RWPE2 (cell line): ENCODE measurements around the gene SYNE3.

Experiments used
- ATAC-seq: fragments of 200-7000 bp; cut with Tn5 transposase; 3 replicates; pipeline ENCODE4 v1.9.1; 2021; ENCODE audit warnings: low read depth
- DNase-seq: peaks from one replicate; pipeline ENCODE4 v3.0.0-alpha.2; 2020; ENCODE audit warnings: low spot score
- H3K27ac ChIP-seq: fragments of 450-650 bp; 2 replicates; pipeline ENCODE4 v1.5.1; 2017; ENCODE audit warnings: mild to moderate bottlenecking; ENCODE audit not compliant: poor library complexity, severe bottlenecking
- H3K27me3 ChIP-seq: fragments of 250-450 bp; sonication (Bioruptor Pico); 2 replicates; pipeline ENCODE4 v1.5.1; 2021; ENCODE audit warnings: mild to moderate bottlenecking, moderate library complexity; ENCODE audit not compliant: insufficient read depth, poor library complexity, severe bottlenecking
- H3K36me3 ChIP-seq: fragments of 250-450 bp; sonication (Bioruptor Pico); 2 replicates; pipeline ENCODE4 v1.5.1; 2020; ENCODE audit warnings: low read depth, mild to moderate bottlenecking, moderate library complexity
- H3K4me1 ChIP-seq: fragments of 250-450 bp; sonication (Bioruptor Pico); 2 replicates; pipeline ENCODE4 v1.5.1; 2021; ENCODE audit warnings: mild to moderate bottlenecking, moderate library complexity; ENCODE audit not compliant: insufficient read depth, poor library complexity, severe bottlenecking
- H3K4me3 ChIP-seq: fragments of 250-450 bp; sonication (Bioruptor Pico); 2 replicates; pipeline ENCODE4 v1.5.1; 2021; ENCODE audit warnings: mild to moderate bottlenecking, moderate library complexity; ENCODE audit not compliant: severe bottlenecking
- H3K9me3 ChIP-seq: fragments of 250-450 bp; sonication (Bioruptor Pico); 2 replicates; pipeline ENCODE4 v1.5.1; 2021; ENCODE audit warnings: mild to moderate bottlenecking, moderate library complexity; ENCODE audit not compliant: severe bottlenecking
- CTCF ChIP-seq: fragments of 450-650 bp; IDR thresholded peaks from one replicate; pipeline ENCODE4 v1.5.1; 2017; ENCODE audit warnings: mild to moderate bottlenecking, moderate library complexity; ENCODE audit not compliant: poor library complexity, severe bottlenecking

SYNE3 gene

GRCh38 chr14:95496111-95496681 lies 20.3 kb downstream of the SYNE3 start:
- Histone ChIP-seq H3K4me3 (no peak overlapping the region), H3K36me3 (peaks cover 2% of the 10 kb centered on the region; the same call in 1 of the 2 replicates), H3K27ac (no peak overlapping the region), H3K4me1 (peaks cover 13% of the 10 kb centered on the region), H3K27me3 (no peaks in the 10 kb centered on the region), H3K9me3 (no peaks in the 10 kb centered on the region)
- no peak for TF ChIP-seq CTCF
- ATAC-seq, result no peak
- no peak for DNase-seq

GRCh38 chr14:95495538-95496025 lies 20.9 kb downstream of the SYNE3 start:
- no peak overlapping the region for H3K27ac ChIP-seq
- no peaks in the 10 kb centered on the region for H3K36me3 ChIP-seq
- H3K9me3 ChIP-seq, result no peaks in the 10 kb centered on the region
- DNase-seq (no peak), ATAC-seq (peak; percentile 31; the same call in 2 of the 3 replicates)
- no peak overlapping the region for H3K4me3 ChIP-seq
- peaks cover 14% of the 10 kb centered on the region for H3K4me1 ChIP-seq
- no peak for TF ChIP-seq CTCF
- H3K27me3 ChIP-seq, result no peaks in the 10 kb centered on the region

GRCh38 chr14:95495076-95495475 lies 21.4 kb downstream of the SYNE3 start:
- ATAC-seq, result no peak
- no peak for TF ChIP-seq CTCF
- Histone ChIP-seq H3K27ac (no peak overlapping the region), H3K4me1 (peaks cover 14% of the 10 kb centered on the region), H3K9me3 (no peaks in the 10 kb centered on the region), H3K27me3 (no peaks in the 10 kb centered on the region), H3K4me3 (no peak overlapping the region), H3K36me3 (no peaks in the 10 kb centered on the region)
- DNase-seq, result no peak

GRCh38 chr14:95494456-95494855 lies 22.0 kb downstream of the SYNE3 start:
- Histone ChIP-seq H3K36me3 (no peaks in the 10 kb centered on the region), H3K27me3 (no peaks in the 10 kb centered on the region), H3K4me1 (peaks cover 14% of the 10 kb centered on the region), H3K27ac (no peak overlapping the region), H3K9me3 (no peaks in the 10 kb centered on the region), H3K4me3 (no peak overlapping the region)
- TF ChIP-seq CTCF, result no peak
- DNase-seq (no peak), ATAC-seq (no peak)

GRCh38 chr14:95493976-95494375 lies 22.5 kb downstream of the SYNE3 start:
- Histone ChIP-seq H3K9me3 (no peaks in the 10 kb centered on the region), H3K36me3 (no peaks in the 10 kb centered on the region), H3K27ac (no peak overlapping the region), H3K27me3 (no peaks in the 10 kb centered on the region), H3K4me3 (no peak overlapping the region), H3K4me1 (peaks cover 14% of the 10 kb centered on the region)
- no peak for DNase-seq
- no peak for TF ChIP-seq CTCF
- no peak for ATAC-seq
